HL-60 (cell line): ENCODE results near the gene EYS.

Source experiments
- CTCF ChIP-seq: IDR thresholded peaks from one replicate; pipeline ENCODE4 v1.5.1; 2011; ENCODE audit warnings: low read length, control low read depth, inconsistent platforms; ENCODE audit not compliant: insufficient read depth
- GABPA ChIP-seq: IDR thresholded peaks from 2 replicates; pipeline ENCODE4 v1.6.1; 2012; ENCODE audit warnings: low read depth

GRCh38 chr6:65398851-65399250 lies 308.2 kb downstream of the EYS start:
- TF ChIP-seq GABPA (no peak), CTCF (no peak)
